Hepatocyte (in vitro differentiated cells): ENCODE measurements around the gene THRA. TPM values are rescaled to one million over a fixed set of nuclear protein-coding genes. Genes with fewer than 3 reads are reported as not detected.
A peak's percentile ranks its signal among the peaks of the same experiment; 100 is the strongest.

Experiments used
- DNase-seq: peaks from one replicate; pipeline ENCODE4 v3.0.0-alpha.2; 2016; ENCODE audit warnings: low spot score
- H2AFZ ChIP-seq: fragments of 200-600 bp; sonication (generic); 2 replicates; pipeline ENCODE4 v1.6.0; 2016; ENCODE audit warnings: antibody characterized with exemption, mild to moderate bottlenecking
- H3K27ac ChIP-seq: fragments of 200-600 bp; sonication (generic); 2 replicates; pipeline ENCODE4 v1.5.1; 2016; ENCODE audit warnings: mild to moderate bottlenecking
- H3K27me3 ChIP-seq: fragments of 200-600 bp; sonication (generic); 2 replicates; pipeline ENCODE4 v1.6.1; 2016
- H3K36me3 ChIP-seq: fragments of 200-600 bp; sonication (generic); replicated peaks from 2 replicates; pipeline ENCODE4 v1.5.1; 2016; ENCODE audit warnings: low read depth; ENCODE audit not compliant: insufficient read depth
- H3K4me1 ChIP-seq: fragments of 200-600 bp; sonication (generic); 2 replicates; pipeline ENCODE4 v1.5.1; 2016; ENCODE audit warnings: mild to moderate bottlenecking, moderate library complexity; ENCODE audit not compliant: insufficient read depth
- H3K4me2 ChIP-seq: fragments of 200-600 bp; sonication (generic); 2 replicates; pipeline ENCODE4 v1.6.0; 2016
- H3K4me3 ChIP-seq: fragments of 200-600 bp; sonication (generic); 2 replicates; pipeline ENCODE4 v1.5.1; 2016; ENCODE audit warnings: mild to moderate bottlenecking
- H3K79me2 ChIP-seq: fragments of 200-600 bp; sonication (generic); 2 replicates; pipeline ENCODE4 v1.6.0; 2017; ENCODE audit warnings: mild to moderate bottlenecking
- H3K9me2 ChIP-seq: fragments of 200-600 bp; sonication (generic); replicated peaks from 2 replicates; pipeline ENCODE4 v1.6.0; 2017; ENCODE audit warnings: mild to moderate bottlenecking; ENCODE audit not compliant: insufficient read depth
- H3K9me3 ChIP-seq: fragments of 200-600 bp; sonication (generic); 2 replicates; pipeline ENCODE4 v1.5.1; 2016; ENCODE audit warnings: low read depth, mild to moderate bottlenecking
- H4K20me1 ChIP-seq: fragments of 200-600 bp; sonication (generic); 2 replicates; pipeline ENCODE4 v1.6.0; 2016; ENCODE audit warnings: mild to moderate bottlenecking; ENCODE audit not compliant: insufficient read depth, poor library complexity, severe bottlenecking
- EZH2 ChIP-seq: fragments of 200-600 bp; sonication (generic); IDR thresholded peaks from 2 replicates; pipeline ENCODE4 v1.6.1; 2016; ENCODE audit warnings: antibody characterized with exemption, mild to moderate bottlenecking, borderline replicate concordance
- EZH2phosphoT487 ChIP-seq: fragments of 200-600 bp; sonication (generic); IDR thresholded peaks from one replicate; pipeline ENCODE4 v1.6.1; 2018; ENCODE audit warnings: antibody characterized with exemption, mild to moderate bottlenecking, low read depth, moderate library complexity; ENCODE audit not compliant: unreplicated experiment, severe bottlenecking
- WGBS: methylation state at CpG from one replicate; pipeline ENCODE4 v1.1.6; 2016; ENCODE audit warnings: low lambda C conversion rate; ENCODE audit errors: missing lambda C conversion rate; 5-methylcytosine and 5-hydroxymethylcytosine counted together
- polyA plus RNA-seq: library from polyadenylated mRNA; unstranded; fragments of >200 nt; fragmentation: Nextera tagmentation; extraction: Ambion mirVana; gene quantifications from 2 replicates; pipeline ENCODE4 v1.2.1, GENCODE V29; 2016
- total RNA-seq: library from RNA; depleted of rRNA; stranded (reverse); fragments of >200 nt; gene quantifications from 2 replicates; pipeline ENCODE4 v1.2.3, GENCODE V29; 2014
- TF ChIP-seq, protein P1 (sequence below): fragments of 200-600 bp; sonication (generic); IDR thresholded peaks from 2 replicates; pipeline ENCODE4 v1.5.1; 2016; ENCODE audit warnings: antibody characterized with exemption, mild to moderate bottlenecking; ENCODE audit not compliant: poor library complexity

The THRA gene
- total and polyA plus RNA-seq, 2 experiments from 2014 or later: 22.5 to 35.3 TPM

DNA sequence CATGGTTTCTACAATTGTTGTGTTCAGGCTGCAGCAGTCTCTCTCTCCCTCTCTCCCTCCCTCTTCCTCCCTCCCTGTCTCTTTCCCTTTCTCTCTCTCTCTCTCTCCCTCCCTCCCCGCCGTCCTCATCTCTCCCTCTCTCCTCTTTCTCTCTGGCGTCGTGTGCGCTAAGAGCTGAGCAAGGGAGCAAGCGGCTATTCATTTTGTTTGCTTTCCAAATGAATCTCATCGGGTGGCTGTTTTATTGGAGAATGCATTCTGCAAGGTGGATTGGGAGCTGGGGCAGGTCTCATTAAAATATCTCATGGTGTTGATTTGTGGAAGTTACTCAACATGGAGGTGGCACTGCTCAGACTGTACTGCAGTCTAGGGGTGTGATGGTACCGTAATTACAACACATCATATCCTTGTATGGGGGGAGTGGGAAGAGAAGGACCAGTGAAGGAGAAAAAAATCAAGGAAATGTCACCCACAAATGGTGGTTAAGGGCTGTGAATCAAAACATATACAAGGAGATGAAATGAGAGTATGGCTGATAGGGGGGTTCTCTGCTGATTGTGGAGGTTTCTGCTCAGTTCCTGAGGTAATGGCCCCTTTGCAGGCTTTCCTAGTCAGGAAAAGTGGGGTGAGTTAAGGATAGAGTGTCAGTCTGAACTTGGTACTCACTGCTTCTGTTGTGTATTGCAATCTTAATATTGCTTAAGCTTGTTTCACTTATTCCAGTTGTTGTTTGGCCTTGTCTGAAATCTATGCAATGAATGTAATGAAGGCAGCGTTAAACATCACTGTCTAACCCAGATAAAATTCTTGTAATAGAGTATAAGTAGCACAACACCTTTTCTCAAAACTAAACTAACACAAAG, 61.7 kb downstream of the THRA start:
- WGBS: 10% methylated on average over 9 of the region's 9 CpGs

DNA sequence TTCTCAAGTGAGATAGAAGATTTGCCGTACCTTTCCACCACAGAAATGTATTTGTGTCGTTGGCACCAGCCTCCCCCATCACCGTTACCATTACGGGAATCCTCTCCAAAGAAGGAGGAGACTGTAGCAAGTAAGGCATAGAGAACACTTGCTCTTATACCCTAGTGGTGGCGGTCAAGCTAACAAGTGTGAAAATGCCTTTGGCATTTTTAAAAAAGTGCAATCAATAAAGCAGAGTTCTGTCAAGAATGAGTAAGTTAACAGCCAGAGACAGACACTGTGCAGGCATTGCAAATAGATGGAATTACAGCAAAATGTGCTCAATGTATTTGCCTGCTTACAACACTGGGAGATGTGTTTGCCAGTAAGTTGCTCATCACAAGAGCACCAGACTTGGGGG, 66.7 kb downstream of the THRA start:
- Histone ChIP-seq H2AFZ (no peak overlapping the region), H3K4me1 (peaks cover 23% of the 10 kb centered on the region), H3K4me2 (no peak overlapping the region), H3K9me2 (no peaks in the 10 kb centered on the region), H3K9me3 (no peaks in the 10 kb centered on the region), H3K36me3 (peaks cover 10% of the 10 kb centered on the region), H3K79me2 (peaks cover 87% of the 10 kb centered on the region), H3K27ac (no peak overlapping the region), H4K20me1 (peaks cover 35% of the 10 kb centered on the region), H3K27me3 (no peaks in the 10 kb centered on the region), H3K4me3 (no peak overlapping the region)
- TF ChIP-seq EZH2: no peak
- TF ChIP-seq EZH2phosphoT487: no peak
- TF ChIP-seq, protein P1, sequence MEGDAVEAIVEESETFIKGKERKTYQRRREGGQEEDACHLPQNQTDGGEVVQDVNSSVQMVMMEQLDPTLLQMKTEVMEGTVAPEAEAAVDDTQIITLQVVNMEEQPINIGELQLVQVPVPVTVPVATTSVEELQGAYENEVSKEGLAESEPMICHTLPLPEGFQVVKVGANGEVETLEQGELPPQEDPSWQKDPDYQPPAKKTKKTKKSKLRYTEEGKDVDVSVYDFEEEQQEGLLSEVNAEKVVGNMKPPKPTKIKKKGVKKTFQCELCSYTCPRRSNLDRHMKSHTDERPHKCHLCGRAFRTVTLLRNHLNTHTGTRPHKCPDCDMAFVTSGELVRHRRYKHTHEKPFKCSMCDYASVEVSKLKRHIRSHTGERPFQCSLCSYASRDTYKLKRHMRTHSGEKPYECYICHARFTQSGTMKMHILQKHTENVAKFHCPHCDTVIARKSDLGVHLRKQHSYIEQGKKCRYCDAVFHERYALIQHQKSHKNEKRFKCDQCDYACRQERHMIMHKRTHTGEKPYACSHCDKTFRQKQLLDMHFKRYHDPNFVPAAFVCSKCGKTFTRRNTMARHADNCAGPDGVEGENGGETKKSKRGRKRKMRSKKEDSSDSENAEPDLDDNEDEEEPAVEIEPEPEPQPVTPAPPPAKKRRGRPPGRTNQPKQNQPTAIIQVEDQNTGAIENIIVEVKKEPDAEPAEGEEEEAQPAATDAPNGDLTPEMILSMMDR: no peak
- no peak for DNase-seq
- 87% methylated on average over 5 of the region's 5 CpGs for WGBS

More for the DNA sequence above, 61.7 kb downstream of the THRA start:
- Histone ChIP-seq H3K9me3 (no peaks in the 10 kb centered on the region), H3K27me3 (no peaks in the 10 kb centered on the region), H3K9me2 (no peaks in the 10 kb centered on the region), H3K36me3 (peaks cover 4% of the 10 kb centered on the region), H3K27ac (peak overlapping the region; percentile 41), H4K20me1 (peaks cover 47% of the 10 kb centered on the region), H3K4me2 (peak overlapping the region; percentile 94), H3K4me1 (peaks cover 21% of the 10 kb centered on the region), H2AFZ (no peak overlapping the region), H3K4me3 (peak overlapping the region; percentile 98), H3K79me2 (peaks cover 88% of the 10 kb centered on the region)
- no peak for DNase-seq
- TF ChIP-seq, protein P1: no peak
- no peak for TF ChIP-seq EZH2
- TF ChIP-seq EZH2phosphoT487: no peak

DNA sequence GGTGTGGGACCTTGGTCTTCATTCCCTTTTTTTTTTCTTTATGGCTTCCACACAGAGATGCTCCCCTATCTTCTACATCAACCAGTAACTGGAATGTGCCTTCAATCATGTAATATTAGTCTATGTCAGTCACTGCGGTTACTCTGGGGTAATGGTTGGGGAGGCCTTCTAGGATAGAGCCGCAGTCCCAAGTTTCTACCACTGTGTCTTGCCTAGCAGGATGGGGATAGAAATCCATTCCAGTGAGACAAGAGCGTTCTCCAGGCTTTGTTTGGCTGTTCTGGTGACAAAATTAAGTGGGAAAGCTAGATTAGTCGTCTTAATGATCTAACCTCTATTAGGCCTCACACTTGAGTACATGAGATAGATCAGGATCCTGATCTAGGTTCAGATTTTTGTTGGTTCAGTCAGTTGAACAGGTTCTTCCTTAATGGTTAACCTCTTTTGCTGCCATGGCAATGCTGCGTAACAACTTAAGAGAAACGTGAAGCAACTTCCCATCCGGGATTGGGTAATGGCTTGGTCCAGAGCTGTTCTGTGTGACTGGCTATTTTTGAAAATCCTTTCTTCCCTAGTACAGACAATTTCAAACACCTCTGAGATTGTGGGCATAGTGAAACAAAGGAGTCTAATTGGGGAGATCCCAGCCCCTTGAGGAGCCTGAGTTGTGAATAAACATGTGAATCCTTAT, 67.7 kb downstream of the THRA start:
- Histone ChIP-seq H3K27ac (no peak overlapping the region), H3K4me2 (no peak overlapping the region), H2AFZ (no peak overlapping the region), H3K79me2 (peaks cover 85% of the 10 kb centered on the region), H4K20me1 (peaks cover 25% of the 10 kb centered on the region), H3K9me3 (no peaks in the 10 kb centered on the region), H3K27me3 (no peaks in the 10 kb centered on the region), H3K36me3 (peaks cover 10% of the 10 kb centered on the region), H3K4me1 (peaks cover 19% of the 10 kb centered on the region), H3K9me2 (no peaks in the 10 kb centered on the region), H3K4me3 (no peak overlapping the region)
- DNase-seq: no peak
- TF ChIP-seq EZH2phosphoT487: no peak
- no peak for TF ChIP-seq EZH2
- TF ChIP-seq, protein P1: no peak
- 87% methylated on average over 7 of the region's 7 CpGs for WGBS
